GM10847 (cell line): ENCODE measurements around the gene CHRM2.

Experiments
- POLR2A ChIP-seq: IDR thresholded peaks from 2 replicates; pipeline ENCODE4 v1.6.1; 2011; ENCODE audit not compliant: insufficient read length; ENCODE audit errors: extremely low read depth

CHRM2 gene

GRCh38 chr7:137032436-137032835 lies 164.0 kb downstream of the CHRM2 start:
- no peak for TF ChIP-seq POLR2A

GRCh38 chr7:137036768-137037167 lies 168.3 kb downstream of the CHRM2 start:
- no peak for TF ChIP-seq POLR2A

GRCh38 chr7:137038706-137039105 lies 170.3 kb downstream of the CHRM2 start:
- no peak for TF ChIP-seq POLR2A

GRCh38 chr7:137040745-137041144 lies 172.3 kb downstream of the CHRM2 start:
- TF ChIP-seq POLR2A, result no peak

- no peak for TF ChIP-seq POLR2A
Measured at GRCh38 chr7:137045573-137045972, 177.1 kb downstream of the CHRM2 start.

GRCh38 chr7:137069249-137069963 lies 201.0 kb downstream of the CHRM2 start:
- TF ChIP-seq POLR2A, result no peak
